H9 (cell line): ENCODE measurements around the gene CMTM8. TPM values are rescaled to one million over a fixed set of nuclear protein-coding genes. Genes with fewer than 3 reads are reported as not detected.

Source experiments
- DNase-seq: peaks from one replicate; pipeline ENCODE4 v3.0.0-alpha.2; 2017
- H2AFZ ChIP-seq: one replicate; pipeline ENCODE4 v1.6.1; 2013; ENCODE audit warnings: mild to moderate bottlenecking, low read length, control low read depth, moderate library complexity
- H2AK5ac ChIP-seq: 2 replicates; pipeline ENCODE4 v1.6.1; 2013; ENCODE audit warnings: low read length, control low read depth, mixed read lengths; ENCODE audit not compliant: insufficient read length
- H2BK120ac ChIP-seq: one replicate; pipeline ENCODE4 v1.6.1; 2013; ENCODE audit warnings: low read depth, mild to moderate bottlenecking, low read length, control low read depth, inconsistent platforms; ENCODE audit not compliant: poor library complexity, severe bottlenecking
- H2BK12ac ChIP-seq: 2 replicates; pipeline ENCODE4 v1.6.1; 2013; ENCODE audit warnings: low read length, control low read depth, mixed read lengths, low read depth; ENCODE audit not compliant: insufficient read length
- H2BK15ac ChIP-seq: 2 replicates; pipeline ENCODE4 v1.6.1; 2013; ENCODE audit warnings: low read depth, low read length, control low read depth
- H2BK20ac ChIP-seq: one replicate; pipeline ENCODE4 v1.6.1; 2013; ENCODE audit warnings: low read depth, mild to moderate bottlenecking, low read length, control low read depth, inconsistent platforms; ENCODE audit not compliant: poor library complexity, severe bottlenecking
- H2BK5ac ChIP-seq: 2 replicates; pipeline ENCODE4 v1.6.1; 2013; ENCODE audit warnings: low read length, control low read depth, mixed read lengths; ENCODE audit not compliant: insufficient read length
- H3K14ac ChIP-seq: 2 replicates; pipeline ENCODE4 v1.6.1; 2013; ENCODE audit warnings: low read length, control low read depth; ENCODE audit not compliant: insufficient read depth
- H3K18ac ChIP-seq: 2 replicates; pipeline ENCODE4 v1.6.1; 2013; ENCODE audit warnings: low read depth, mild to moderate bottlenecking, mixed read lengths, low read length, control low read depth; ENCODE audit not compliant: insufficient read length
- H3K23ac ChIP-seq: 2 replicates; pipeline ENCODE4 v1.6.1; 2013; ENCODE audit warnings: low read length, control low read depth, mixed read lengths, low read depth; ENCODE audit not compliant: insufficient read length
- H3K23me2 ChIP-seq: 2 replicates; pipeline ENCODE4 v1.6.1; 2013; ENCODE audit warnings: low read depth, mild to moderate bottlenecking, mixed read lengths, low read length, control low read depth; ENCODE audit not compliant: insufficient read length, poor library complexity, severe bottlenecking
- H3K27ac ChIP-seq: 2 replicates; pipeline ENCODE4 v1.5.1; 2013; ENCODE audit warnings: low read length, control low read depth, mixed read lengths, low read depth; ENCODE audit not compliant: insufficient read length
- H3K27me3 ChIP-seq: 2 replicates; pipeline ENCODE4 v1.6.1; 2013; ENCODE audit warnings: low read length, control low read depth, inconsistent platforms; ENCODE audit not compliant: insufficient read depth
- H3K4ac ChIP-seq: 2 replicates; pipeline ENCODE4 v1.6.1; 2013; ENCODE audit warnings: low read depth, mild to moderate bottlenecking, control low read depth, inconsistent platforms, low read length, moderate library complexity
- H3K4me1 ChIP-seq: 2 replicates; pipeline ENCODE4 v1.6.1; 2013; ENCODE audit warnings: low read length, control low read depth, inconsistent platforms; ENCODE audit not compliant: insufficient read depth
- H3K4me2 ChIP-seq: 2 replicates; pipeline ENCODE4 v1.6.1; 2013; ENCODE audit warnings: low read length, control low read depth, mixed read lengths; ENCODE audit not compliant: insufficient read length, insufficient read depth
- H3K56ac ChIP-seq: 2 replicates; pipeline ENCODE4 v1.6.1; 2013; ENCODE audit warnings: low read depth, mild to moderate bottlenecking, mixed read lengths, low read length, control low read depth; ENCODE audit not compliant: insufficient read length
- H3K79me1 ChIP-seq: 2 replicates; pipeline ENCODE4 v1.6.1; 2013; ENCODE audit warnings: low read depth, mild to moderate bottlenecking, moderate library complexity, low read length, control low read depth, inconsistent platforms; ENCODE audit not compliant: insufficient read depth, poor library complexity, severe bottlenecking
- H3K79me2 ChIP-seq: 2 replicates; pipeline ENCODE4 v1.6.1; 2013; ENCODE audit warnings: low read length, control low read depth, inconsistent platforms; ENCODE audit not compliant: insufficient read depth
- H3K9ac ChIP-seq: 2 replicates; pipeline ENCODE4 v1.6.1; 2013; ENCODE audit warnings: low read length, control low read depth, mixed read lengths; ENCODE audit not compliant: insufficient read length; ENCODE audit errors: extremely low read depth
- H3K9me3 ChIP-seq: one replicate; pipeline ENCODE4 v1.6.1; 2013; ENCODE audit warnings: low read depth, low read length, inconsistent platforms; ENCODE audit not compliant: control insufficient read depth
- H3T11ph ChIP-seq: one replicate; pipeline ENCODE4 v1.6.1; 2013; ENCODE audit warnings: mild to moderate bottlenecking, low read length, control low read depth, inconsistent platforms
- H4K20me1 ChIP-seq: one replicate; pipeline ENCODE4 v1.6.1; 2013; ENCODE audit not compliant: control insufficient read depth, insufficient read length, insufficient read depth
- H4K5ac ChIP-seq: 2 replicates; pipeline ENCODE4 v1.6.1; 2013; ENCODE audit warnings: low read depth, mild to moderate bottlenecking, mixed read lengths, low read length, control low read depth; ENCODE audit not compliant: insufficient read length
- H4K8ac ChIP-seq: replicated peaks from 2 replicates; pipeline ENCODE4 v1.6.1; 2013; ENCODE audit warnings: low read length, control low read depth, mixed read lengths, low read depth; ENCODE audit not compliant: insufficient read length
- H4K91ac ChIP-seq: 2 replicates; pipeline ENCODE4 v1.6.1; 2013; ENCODE audit warnings: low read depth, mild to moderate bottlenecking, moderate library complexity, mixed read lengths, low read length, control low read depth; ENCODE audit not compliant: insufficient read length
- H3K27ac Mint-ChIP-seq, 3 experiments: 2 replicates in 2 of 3; 3 replicates in 1 of 3; pipeline ENCODE4 v1.8.0; 2020 to 2021; ENCODE audit warnings: mixed read lengths in 3 of 3, mild to moderate bottlenecking in 1 of 3, moderate library complexity in 1 of 3
- H3K27me3 Mint-ChIP-seq: 2 replicates; pipeline ENCODE4 v1.8.0; 2021; ENCODE audit warnings: low read depth, mild to moderate bottlenecking, moderate library complexity, mixed read lengths
- H3K36me3 Mint-ChIP-seq, 3 experiments: 2 replicates in 2 of 3; 3 replicates in 1 of 3; pipeline ENCODE4 v1.8.0; 2020 to 2021; ENCODE audit warnings: low read depth in 3 of 3, mixed read lengths in 3 of 3; ENCODE audit not compliant: insufficient read depth in 1 of 3
- H3K4me1 Mint-ChIP-seq, 2 experiments: 2 replicates each; pipeline ENCODE4 v1.8.0; 2020; ENCODE audit warnings: mixed read lengths in 2 of 2
- H3K4me3 Mint-ChIP-seq, 2 experiments: 2 replicates in 1 of 2; 3 replicates in 1 of 2; pipeline ENCODE4 v1.8.0; 2020 to 2021; ENCODE audit warnings: mild to moderate bottlenecking in 2 of 2, mixed read lengths in 2 of 2, moderate library complexity in 1 of 2
- H3K9me3 Mint-ChIP-seq, 2 experiments: 2 replicates in 1 of 2; 3 replicates in 1 of 2; pipeline ENCODE4 v1.8.0; 2020; ENCODE audit warnings: mild to moderate bottlenecking in 2 of 2, mixed read lengths in 2 of 2, moderate library complexity in 1 of 2
- WGBS: extraction: QIAGEN DNeasy Blood & Tissue Kit; methylation state at CpG from one replicate; pipeline ENCODE4 v1.1.7; 2013; ENCODE audit warnings: missing lambda C conversion rate, low lambda C conversion rate, mixed read lengths; ENCODE audit not compliant: insufficient read length; ENCODE audit errors: extremely low coverage; 5-methylcytosine and 5-hydroxymethylcytosine counted together
- total RNA-seq: library from RNA; stranded (reverse); gene quantifications from 2 replicates; pipeline ENCODE4 v1.2.1, GENCODE V29; 2021
- TF ChIP-seq, protein P1 (sequence below): fragments of 200-600 bp; sonication (generic); conservative IDR thresholded peaks from 3 replicates; pipeline ENCODE4 v1.8.0; 2021; ENCODE audit warnings: antibody characterized with exemption, mild to moderate bottlenecking

CMTM8 gene
- total RNA-seq, 1 experiment from 2014 or later, result 4.0 TPM

DNA sequence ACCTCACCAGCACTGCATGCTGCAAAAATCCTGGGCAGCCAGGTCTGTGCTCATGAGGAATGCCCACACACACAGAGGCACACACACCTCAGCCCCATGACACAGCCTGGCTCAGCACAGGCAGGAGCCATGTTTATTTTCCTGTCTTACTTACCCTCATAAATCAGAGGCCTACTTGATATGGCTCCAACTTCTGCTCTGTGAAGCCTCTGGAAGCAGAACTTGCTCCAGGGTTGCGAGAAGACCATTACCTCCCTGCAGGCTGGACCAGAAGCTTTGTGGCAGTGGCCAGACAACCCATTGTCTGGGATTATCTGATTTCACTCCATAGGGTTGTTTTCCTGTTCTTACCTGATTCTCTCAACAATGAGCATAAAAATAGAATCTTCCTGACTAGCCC is 43.8 kb upstream of the CMTM8 start:
- H3K9me3 Mint-ChIP-seq, result no peaks in the 10 kb centered on the region
- Histone ChIP-seq H3K27ac (no peak overlapping the region), H3K27me3 (no peaks in the 10 kb centered on the region), H2BK20ac (no peak overlapping the region), H3K4me2 (no peak overlapping the region), H3K79me1 (no peaks in the 10 kb centered on the region), H2BK120ac (no peak overlapping the region), H4K5ac (no peak overlapping the region), H2BK12ac (no peak overlapping the region), H4K8ac (no peak overlapping the region), H4K20me1 (no peaks in the 10 kb centered on the region), H3K14ac (no peak overlapping the region), H2AK5ac (no peak overlapping the region), H3K23me2 (no peaks in the 10 kb centered on the region), H3K9ac (no peak overlapping the region), H3K4me1 (no peaks in the 10 kb centered on the region), H4K91ac (no peak overlapping the region), H3T11ph (no peak overlapping the region), H3K23ac (no peak overlapping the region), H2BK5ac (no peak overlapping the region), H3K18ac (no peak overlapping the region), H2AFZ (no peak overlapping the region), H3K79me2 (no peaks in the 10 kb centered on the region), H3K9me3 (no peaks in the 10 kb centered on the region), H3K4ac (no peak overlapping the region), H3K56ac (no peak overlapping the region), H2BK15ac (no peak overlapping the region)
- peaks cover 3% of the 10 kb centered on the region in 2 experiments; a peak in 3 of 4 replicates for H3K4me1 Mint-ChIP-seq
- H3K27me3 Mint-ChIP-seq, result peaks cover 5% of the 10 kb centered on the region; the same call in 1 of the 2 replicates
- H3K27ac Mint-ChIP-seq, result no peak overlapping the region; a peak in 2 of 7 replicates
- WGBS, result no CpG with 5 or more reads among the region's 1 CpG
- DNase-seq, result no peak
- H3K36me3 Mint-ChIP-seq, result no peaks in the 10 kb centered on the region
- TF ChIP-seq, protein P1, sequence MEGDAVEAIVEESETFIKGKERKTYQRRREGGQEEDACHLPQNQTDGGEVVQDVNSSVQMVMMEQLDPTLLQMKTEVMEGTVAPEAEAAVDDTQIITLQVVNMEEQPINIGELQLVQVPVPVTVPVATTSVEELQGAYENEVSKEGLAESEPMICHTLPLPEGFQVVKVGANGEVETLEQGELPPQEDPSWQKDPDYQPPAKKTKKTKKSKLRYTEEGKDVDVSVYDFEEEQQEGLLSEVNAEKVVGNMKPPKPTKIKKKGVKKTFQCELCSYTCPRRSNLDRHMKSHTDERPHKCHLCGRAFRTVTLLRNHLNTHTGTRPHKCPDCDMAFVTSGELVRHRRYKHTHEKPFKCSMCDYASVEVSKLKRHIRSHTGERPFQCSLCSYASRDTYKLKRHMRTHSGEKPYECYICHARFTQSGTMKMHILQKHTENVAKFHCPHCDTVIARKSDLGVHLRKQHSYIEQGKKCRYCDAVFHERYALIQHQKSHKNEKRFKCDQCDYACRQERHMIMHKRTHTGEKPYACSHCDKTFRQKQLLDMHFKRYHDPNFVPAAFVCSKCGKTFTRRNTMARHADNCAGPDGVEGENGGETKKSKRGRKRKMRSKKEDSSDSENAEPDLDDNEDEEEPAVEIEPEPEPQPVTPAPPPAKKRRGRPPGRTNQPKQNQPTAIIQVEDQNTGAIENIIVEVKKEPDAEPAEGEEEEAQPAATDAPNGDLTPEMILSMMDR, result no peak
- no peak overlapping the region for H3K4me3 Mint-ChIP-seq
